SH-SY5Y (cell line): ENCODE measurements around the gene KLHL41.

Experiments used
- GATA2 ChIP-seq: IDR thresholded peaks from 2 replicates; pipeline ENCODE4 v1.6.1; 2011; ENCODE audit warnings: mild to moderate bottlenecking, low read depth, low read length
- GATA3 ChIP-seq: IDR thresholded peaks from 2 replicates; pipeline ENCODE4 v1.6.1; 2011; ENCODE audit warnings: low read depth, mild to moderate bottlenecking, low read length, moderate library complexity

DNA sequence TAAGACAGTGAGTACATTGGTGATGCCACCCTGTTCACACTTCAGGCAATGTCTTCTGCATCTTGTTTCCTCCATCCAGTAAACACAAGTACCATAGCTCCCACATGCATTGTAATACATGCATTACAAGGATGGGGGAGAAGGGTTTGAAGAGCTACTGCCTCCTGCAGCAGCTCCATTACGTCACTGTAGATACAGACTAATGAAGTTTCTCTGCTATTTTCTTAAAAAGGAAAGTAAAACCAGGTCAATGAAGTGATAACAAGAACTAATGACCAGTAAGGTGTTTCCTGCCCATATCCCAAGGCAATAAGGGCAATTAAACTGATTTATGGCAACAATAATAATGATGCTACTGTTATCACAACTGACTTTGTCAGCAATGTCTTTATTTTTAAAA lies 48.4 kb upstream of the KLHL41 start:
- TF ChIP-seq GATA2 (no peak), GATA3 (no peak)
